ENCODE data around the gene ZNF783.

ZNF783 gene

GRCh38 chr7:149284850-149285585 is 23.0 kb downstream of the ZNF783 start:
- TF ChIP-seq CTCF (conservative IDR thresholded peaks at IDR 0.05): peak; percentile 56
- peak overlapping the region; percentile 73 for H3K27ac ChIP-seq

- TF ChIP-seq CTCF (conservative IDR thresholded peaks at IDR 0.05): no peak
- H3K27ac ChIP-seq: peak overlapping the region; percentile 73
Observed at GRCh38 chr7:149285603-149286002, 23.6 kb downstream of the ZNF783 start.

GRCh38 chr7:149286811-149287400 is 24.9 kb downstream of the ZNF783 start:
- H3K27ac ChIP-seq: no peak overlapping the region
- TF ChIP-seq CTCF (conservative IDR thresholded peaks at IDR 0.05): no peak

- no peak for TF ChIP-seq CTCF (conservative IDR thresholded peaks at IDR 0.05)
- no peak overlapping the region for H3K27ac ChIP-seq
Observed at GRCh38 chr7:149287622-149288021, 25.6 kb downstream of the ZNF783 start.

- H3K27ac ChIP-seq: no peak overlapping the region
- no peak for TF ChIP-seq CTCF (conservative IDR thresholded peaks at IDR 0.05)
Observed at GRCh38 chr7:149289262-149289661, 27.3 kb downstream of the ZNF783 start.

GRCh38 chr7:149289856-149290255 is 27.9 kb downstream of the ZNF783 start:
- TF ChIP-seq CTCF (conservative IDR thresholded peaks at IDR 0.05): no peak
- no peak overlapping the region for H3K27ac ChIP-seq

GRCh38 chr7:149291036-149291780 is 29.2 kb downstream of the ZNF783 start:
- no peak for TF ChIP-seq CTCF (conservative IDR thresholded peaks at IDR 0.05)
- no peak overlapping the region for H3K27ac ChIP-seq

Data from VCaP (cell line).